Neural crest cell (in vitro differentiated cells): ENCODE measurements around the gene NR1H3. TPM values are rescaled to one million over a fixed set of nuclear protein-coding genes. Genes with fewer than 3 reads are reported as not detected.

ENCODE experiments used
- DNase-seq: peaks from one replicate; pipeline ENCODE4 v3.0.0; 2021; ENCODE audit warnings: low read depth, mixed read lengths, low spot score
- H3K27ac Mint-ChIP-seq: one replicate; pipeline ENCODE4 v1.8.0; 2021; ENCODE audit warnings: mild to moderate bottlenecking, mixed read lengths; ENCODE audit not compliant: unreplicated experiment
- H3K27me3 Mint-ChIP-seq: 2 replicates; pipeline ENCODE4 v1.8.0; 2021; ENCODE audit warnings: low read depth, mild to moderate bottlenecking, mixed read lengths
- H3K36me3 Mint-ChIP-seq: 2 replicates; pipeline ENCODE4 v1.8.0; 2021; ENCODE audit warnings: low read depth, mild to moderate bottlenecking, mixed read lengths
- H3K4me1 Mint-ChIP-seq: 2 replicates; pipeline ENCODE4 v1.8.0; 2021; ENCODE audit warnings: mixed read lengths
- H3K4me3 Mint-ChIP-seq: one replicate; pipeline ENCODE4 v1.8.0; 2021; ENCODE audit warnings: mild to moderate bottlenecking, mixed read lengths
- H3K9me3 Mint-ChIP-seq: 2 replicates; pipeline ENCODE4 v1.8.0; 2021; ENCODE audit warnings: mixed read lengths
- CTCF ChIP-seq: fragments of 200-600 bp; sonication (generic); conservative IDR thresholded peaks from 2 replicates; pipeline ENCODE4 v1.5.0; 2021; ENCODE audit warnings: antibody characterized with exemption, mild to moderate bottlenecking
- total RNA-seq: library from RNA; stranded (reverse); gene quantifications from 2 replicates; pipeline ENCODE4 v1.2.1, GENCODE V29; 2021

The NR1H3 gene
- total RNA-seq, 1 donor from 2014 or later, result 15.2 TPM

GRCh38 chr11:47249378-47249715 lies 8.4 kb upstream of the NR1H3 start:
- no peaks in the 10 kb centered on the region for H3K9me3 Mint-ChIP-seq
- no peaks in the 10 kb centered on the region for H3K36me3 Mint-ChIP-seq
- peak overlapping the region; percentile 100 for H3K27ac Mint-ChIP-seq
- no peaks in the 10 kb centered on the region for H3K27me3 Mint-ChIP-seq
- DNase-seq, result no peak
- TF ChIP-seq CTCF, result no peak
- peak overlapping the region; percentile 100 for H3K4me3 Mint-ChIP-seq
- peaks cover 20% of the 10 kb centered on the region for H3K4me1 Mint-ChIP-seq

DNA sequence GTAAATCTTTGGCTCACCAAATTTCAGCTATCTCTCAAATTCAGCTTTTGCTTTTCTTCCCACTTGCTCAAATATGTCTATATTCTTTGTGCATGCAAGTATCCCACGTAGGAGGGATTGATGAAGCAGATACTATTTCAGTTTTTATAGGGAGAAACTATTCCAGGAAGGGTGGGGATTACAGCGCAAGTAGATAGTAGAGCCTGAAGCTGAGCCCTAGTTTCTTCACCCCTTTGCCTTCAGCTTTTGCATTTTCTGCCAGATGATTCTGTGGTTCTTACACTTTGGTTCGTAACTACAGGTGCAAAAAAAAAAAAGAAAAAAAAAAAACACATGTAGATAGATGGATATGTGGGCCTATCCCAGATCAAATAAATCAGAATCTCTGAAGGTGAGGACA lies 6.0 kb upstream of the NR1H3 start:
- Mint-ChIP-seq H3K36me3 (no peaks in the 10 kb centered on the region), H3K4me1 (peaks cover 29% of the 10 kb centered on the region), H3K4me3 (peak overlapping the region; percentile 46), H3K9me3 (no peaks in the 10 kb centered on the region), H3K27me3 (no peaks in the 10 kb centered on the region), H3K27ac (no peak overlapping the region)
- no peak for TF ChIP-seq CTCF
- DNase-seq, result no peak

- no peaks in the 10 kb centered on the region for H3K9me3 Mint-ChIP-seq
- H3K4me1 Mint-ChIP-seq, result peaks cover 29% of the 10 kb centered on the region
- no peaks in the 10 kb centered on the region for H3K27me3 Mint-ChIP-seq
- no peak for TF ChIP-seq CTCF
- no peaks in the 10 kb centered on the region for H3K36me3 Mint-ChIP-seq
- no peak overlapping the region for H3K4me3 Mint-ChIP-seq
- H3K27ac Mint-ChIP-seq, result no peak overlapping the region
- no peak for DNase-seq
These were observed 4.1 kb upstream of the NR1H3 start for GRCh38 chr11:47253660-47254059.

DNA sequence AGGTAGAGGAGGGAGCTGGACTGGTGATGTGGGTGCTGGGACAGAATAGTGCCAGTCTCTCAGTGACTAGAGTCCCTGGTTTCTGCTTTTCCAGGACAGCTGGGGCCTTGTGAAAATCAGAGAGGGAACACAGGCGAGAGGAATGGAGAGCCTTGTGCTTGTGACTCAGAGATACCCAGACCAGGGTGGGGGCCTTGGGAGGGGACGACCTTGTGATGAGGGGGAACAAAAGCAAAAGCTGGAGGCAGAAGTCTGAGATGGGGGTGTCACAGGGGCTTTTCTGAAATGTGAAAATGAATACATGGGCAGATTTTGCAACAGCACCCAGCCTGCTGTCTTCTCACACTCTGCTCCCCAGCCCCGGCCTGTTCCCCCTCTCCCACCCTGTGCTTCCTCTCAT lies 3.4 kb upstream of the NR1H3 start:
- Mint-ChIP-seq H3K4me1 (peaks cover 26% of the 10 kb centered on the region), H3K27me3 (no peaks in the 10 kb centered on the region), H3K9me3 (no peaks in the 10 kb centered on the region), H3K27ac (peak overlapping the region; percentile 86), H3K36me3 (no peaks in the 10 kb centered on the region), H3K4me3 (peak overlapping the region; percentile 71)
- no peak for DNase-seq
- TF ChIP-seq CTCF, result no peak

- Mint-ChIP-seq H3K9me3 (no peaks in the 10 kb centered on the region), H3K27ac (peak overlapping the region; percentile 27), H3K36me3 (no peaks in the 10 kb centered on the region), H3K4me1 (peaks cover 26% of the 10 kb centered on the region), H3K4me3 (no peak overlapping the region), H3K27me3 (no peaks in the 10 kb centered on the region)
- no peak for TF ChIP-seq CTCF
- DNase-seq, result no peak
These were observed 1.4 kb upstream of the NR1H3 start for GRCh38 chr11:47256374-47256773.

- no peak for TF ChIP-seq CTCF
- Mint-ChIP-seq H3K9me3 (no peaks in the 10 kb centered on the region), H3K36me3 (no peaks in the 10 kb centered on the region), H3K27ac (no peak overlapping the region), H3K4me1 (peaks cover 26% of the 10 kb centered on the region), H3K27me3 (no peaks in the 10 kb centered on the region), H3K4me3 (no peak overlapping the region)
- DNase-seq, result no peak
These were observed 649 bp upstream of the NR1H3 start for GRCh38 chr11:47257177-47257516.
